Measurements from ENCODE around the gene EIF4E2. TPM values are rescaled to one million over a fixed set of nuclear protein-coding genes. Genes with fewer than 3 reads are reported as not detected.

Gene EIF4E2
- total RNA-seq, 4 donors from 2014 or later = 34.7 to 81.3 (median 58.0) TPM

- TF ChIP-seq CTCF (IDR thresholded peaks at IDR 0.05) = no peak
- intact Hi-C loops (cut with DNase I) = no loop called here
- H3K27ac ChIP-seq = no peak overlapping the region
- H3K4me1 ChIP-seq = peaks cover 0 to under 1% (median 0%) of the 10 kb centered on the region in 3 donors
- H3K9me3 ChIP-seq = no peaks in the 10 kb centered on the region
- peaks cover 0 to 67% (median 1%) of the 10 kb centered on the region in 4 donors for H3K27me3 ChIP-seq
- 83% methylated on average over 1 of the region's 3 CpGs; no CpG with 5 or more reads in 1 of the 2 donors for WGBS, 2 donors
- no peak for DNase-seq
- H3K36me3 ChIP-seq = no peaks in the 10 kb centered on the region
- H3K4me3 ChIP-seq = no peak overlapping the region
Observed at GRCh38 chr2:232516551-232516950, 33.9 kb upstream of the EIF4E2 start.

GRCh38 chr2:232518844-232519243, 31.6 kb upstream of the EIF4E2 start:
- peaks cover 12 to 24% (median 19%) of the 10 kb centered on the region in 3 donors for H3K4me1 ChIP-seq
- peaks cover 15 to 67% (median 16%) of the 10 kb centered on the region in 4 donors for H3K27me3 ChIP-seq
- TF ChIP-seq CTCF (IDR thresholded peaks at IDR 0.05) (no peak), POLR2A (IDR thresholded peaks at IDR 0.05) (no peak)
- intact Hi-C loops (cut with DNase I) = no loop called here
- no peaks in the 10 kb centered on the region for H3K9me3 ChIP-seq
- no peak overlapping the region for H3K4me3 ChIP-seq
- 61 to 80% methylated on average over 2 to 5 of the region's 6 CpGs for WGBS, 2 donors
- H3K36me3 ChIP-seq = no peaks in the 10 kb centered on the region
- H3K27ac ChIP-seq = no peak overlapping the region
- no peak for DNase-seq

GRCh38 chr2:232519581-232520438, 30.7 kb upstream of the EIF4E2 start, which contains the start of gene PRSS56:
TSS of gene PRSS56 (plus strand) at chr2:232520388. CDS start at chr2:232520599, 211 bp downstream.
- no peak within 1 kb of the TSS for H3K4me3 ChIP-seq
- H3K27me3 ChIP-seq = peaks cover 16 to 68% (median 21%) of the 10 kb centered on the region in 4 donors
- WGBS, 2 donors = 68% methylated on average over 3 of the region's 19 CpGs; no CpG with 5 or more reads in 1 of the 2 donors
- DNase-seq = no peak
- H3K4me1 ChIP-seq = peaks cover 17 to 31% (median 23%) of the 10 kb centered on the region in 3 donors
- intact Hi-C loops (cut with DNase I) = loop anchor here (5.0 kb wide), 1 partner anchor 73 kb away; no protein-coding TSS in a partner anchor
- no peaks in the 10 kb centered on the region for H3K36me3 ChIP-seq
- TF ChIP-seq POLR2A (IDR thresholded peaks at IDR 0.05) (no peak), CTCF (IDR thresholded peaks at IDR 0.05) (no peak)
- H3K27ac ChIP-seq = no peak within 1 kb of the TSS
- H3K9me3 ChIP-seq = no peaks in the 10 kb centered on the region

GRCh38 chr2:232520489-232520888, 30.0 kb upstream of the EIF4E2 start:
- Histone ChIP-seq H3K4me3 (no peak overlapping the region), H3K27ac (no peak overlapping the region), H3K27me3 (peaks cover 19 to 75% (median 23%) of the 10 kb centered on the region in 4 donors), H3K4me1 (peaks cover 17 to 34% (median 23%) of the 10 kb centered on the region in 3 donors), H3K9me3 (no peaks in the 10 kb centered on the region), H3K36me3 (no peaks in the 10 kb centered on the region)
- no peak for TF ChIP-seq CTCF (IDR thresholded peaks at IDR 0.05)
- no peak for TF ChIP-seq POLR2A (IDR thresholded peaks at IDR 0.05)
- DNase-seq = no peak
- intact Hi-C loops (cut with DNase I) = loop anchor here (5.0 kb wide), 1 partner anchor 73 kb away; no protein-coding TSS in a partner anchor
- 51 to 83% methylated on average over 6 to 7 of the region's 15 CpGs for WGBS, 2 donors

- Histone ChIP-seq H3K4me3 (no peak overlapping the region), H3K27ac (no peak overlapping the region), H3K27me3 (peaks cover 19 to 81% (median 23%) of the 10 kb centered on the region in 4 donors), H3K4me1 (peaks cover 17 to 39% (median 26%) of the 10 kb centered on the region in 3 donors), H3K9me3 (no peaks in the 10 kb centered on the region), H3K36me3 (no peaks in the 10 kb centered on the region)
- intact Hi-C loops (cut with DNase I) = loop anchor here (5.0 kb wide), 1 partner anchor 74 kb away; no protein-coding TSS in a partner anchor
- 79 to 85% methylated on average over 7 to 14 of the region's 14 CpGs for WGBS, 2 donors
- no peak for DNase-seq
- no peak for TF ChIP-seq CTCF (IDR thresholded peaks at IDR 0.05)
- TF ChIP-seq POLR2A (IDR thresholded peaks at IDR 0.05) = no peak
Observed at GRCh38 chr2:232521098-232521497, 29.4 kb upstream of the EIF4E2 start.

All from esophagus squamous epithelium (tissue), 5 donors.